Mesothelial cell of epicardium (in vitro differentiated cells): ENCODE data around the gene NTSR1. TPM values are rescaled to one million over a fixed set of nuclear protein-coding genes. Genes with fewer than 3 reads are reported as not detected.

ENCODE experiments used
- DNase-seq, 2 experiments: peaks; one replicate each; pipeline ENCODE4 v3.0.0; 2021; ENCODE audit warnings: low spot score in 2 of 2; ENCODE audit not compliant: unreplicated experiment in 2 of 2
- H3K27ac Mint-ChIP-seq: 2 replicates; pipeline ENCODE4 v1.8.0; 2021; ENCODE audit warnings: mixed read lengths
- H3K27me3 Mint-ChIP-seq: 2 replicates; pipeline ENCODE4 v1.8.0; 2021; ENCODE audit warnings: low read depth, mixed read lengths
- H3K36me3 Mint-ChIP-seq: 2 replicates; pipeline ENCODE4 v1.8.0; 2021; ENCODE audit warnings: mixed read lengths
- H3K4me1 Mint-ChIP-seq: 2 replicates; pipeline ENCODE4 v1.8.0; 2021; ENCODE audit warnings: mixed read lengths
- H3K4me3 Mint-ChIP-seq: 2 replicates; pipeline ENCODE4 v1.8.0; 2021; ENCODE audit warnings: mild to moderate bottlenecking, moderate library complexity, mixed read lengths
- H3K9me3 Mint-ChIP-seq: 2 replicates; pipeline ENCODE4 v1.8.0; 2021; ENCODE audit warnings: mixed read lengths
- total RNA-seq: library from RNA; stranded (reverse); gene quantifications from 3 replicates; pipeline ENCODE4 v1.2.1, GENCODE V29; 2021
- TF ChIP-seq, protein P1 (sequence below): fragments of 200-600 bp; sonication (generic); IDR thresholded peaks from one replicate; pipeline ENCODE4 v1.5.0; 2021; ENCODE audit warnings: antibody characterized with exemption; ENCODE audit not compliant: unreplicated experiment

The NTSR1 gene
- total RNA-seq, 1 donor from 2014 or later, result 0.36 TPM

DNA sequence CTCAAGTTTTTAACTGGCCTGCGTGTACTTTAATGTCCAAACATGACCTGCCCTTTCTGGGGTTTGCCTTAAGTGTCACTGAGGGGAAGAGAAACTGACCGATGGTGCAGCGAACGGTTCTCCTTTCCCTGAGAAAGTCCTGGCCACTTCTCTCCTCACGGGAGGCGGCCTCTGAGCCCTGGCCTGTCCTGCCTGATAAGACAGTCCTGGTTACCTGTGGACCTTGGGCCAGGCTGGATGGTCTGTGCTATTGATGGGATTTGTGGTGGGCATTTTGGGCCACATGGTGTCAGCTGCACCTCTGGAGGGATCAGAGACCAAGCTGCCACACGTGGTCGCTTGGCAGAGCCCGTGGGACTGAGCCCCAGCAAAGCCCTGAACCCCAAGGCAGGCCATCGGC lies 11.6 kb upstream of the NTSR1 start:
- DNase-seq, result no peak
- Mint-ChIP-seq H3K27me3 (peaks cover 47% of the 10 kb centered on the region), H3K4me1 (peaks cover 5% of the 10 kb centered on the region), H3K36me3 (no peaks in the 10 kb centered on the region), H3K9me3 (no peaks in the 10 kb centered on the region), H3K4me3 (no peak overlapping the region), H3K27ac (no peak overlapping the region)
- TF ChIP-seq, protein P1, sequence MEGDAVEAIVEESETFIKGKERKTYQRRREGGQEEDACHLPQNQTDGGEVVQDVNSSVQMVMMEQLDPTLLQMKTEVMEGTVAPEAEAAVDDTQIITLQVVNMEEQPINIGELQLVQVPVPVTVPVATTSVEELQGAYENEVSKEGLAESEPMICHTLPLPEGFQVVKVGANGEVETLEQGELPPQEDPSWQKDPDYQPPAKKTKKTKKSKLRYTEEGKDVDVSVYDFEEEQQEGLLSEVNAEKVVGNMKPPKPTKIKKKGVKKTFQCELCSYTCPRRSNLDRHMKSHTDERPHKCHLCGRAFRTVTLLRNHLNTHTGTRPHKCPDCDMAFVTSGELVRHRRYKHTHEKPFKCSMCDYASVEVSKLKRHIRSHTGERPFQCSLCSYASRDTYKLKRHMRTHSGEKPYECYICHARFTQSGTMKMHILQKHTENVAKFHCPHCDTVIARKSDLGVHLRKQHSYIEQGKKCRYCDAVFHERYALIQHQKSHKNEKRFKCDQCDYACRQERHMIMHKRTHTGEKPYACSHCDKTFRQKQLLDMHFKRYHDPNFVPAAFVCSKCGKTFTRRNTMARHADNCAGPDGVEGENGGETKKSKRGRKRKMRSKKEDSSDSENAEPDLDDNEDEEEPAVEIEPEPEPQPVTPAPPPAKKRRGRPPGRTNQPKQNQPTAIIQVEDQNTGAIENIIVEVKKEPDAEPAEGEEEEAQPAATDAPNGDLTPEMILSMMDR, result no peak

- no peak for DNase-seq
- H3K9me3 Mint-ChIP-seq, result no peaks in the 10 kb centered on the region
- no peak overlapping the region for H3K27ac Mint-ChIP-seq
- no peaks in the 10 kb centered on the region for H3K36me3 Mint-ChIP-seq
- no peak overlapping the region for H3K4me3 Mint-ChIP-seq
- H3K27me3 Mint-ChIP-seq, result peaks cover 47% of the 10 kb centered on the region
- TF ChIP-seq, protein P1, result no peak
- peaks cover 5% of the 10 kb centered on the region for H3K4me1 Mint-ChIP-seq
Observed at GRCh38 chr20:62697468-62697912, 11.1 kb upstream of the NTSR1 start.

DNA sequence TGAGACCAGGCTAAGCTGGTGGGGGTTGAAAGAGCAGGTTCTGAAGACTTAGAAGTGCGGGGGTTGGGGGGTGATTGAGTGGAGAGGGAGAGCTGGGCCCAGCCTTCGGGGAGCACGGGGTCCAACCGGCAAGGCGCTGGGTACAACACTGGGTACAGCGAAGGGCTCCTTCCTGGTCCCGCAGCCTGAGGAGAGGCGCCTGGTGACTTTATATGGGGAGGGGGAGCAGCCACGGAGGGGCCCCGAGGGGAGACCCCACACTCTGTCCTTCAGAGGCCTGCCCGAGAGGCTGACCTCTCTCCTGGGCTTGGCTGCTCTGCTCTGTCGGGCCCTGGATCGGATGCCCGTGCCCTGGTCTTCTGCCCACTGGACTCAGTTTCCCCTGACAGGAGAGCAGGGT lies 10.4 kb upstream of the NTSR1 start:
- peaks cover 7% of the 10 kb centered on the region for H3K4me1 Mint-ChIP-seq
- H3K27ac Mint-ChIP-seq, result no peak overlapping the region
- H3K27me3 Mint-ChIP-seq, result peaks cover 42% of the 10 kb centered on the region
- H3K9me3 Mint-ChIP-seq, result no peaks in the 10 kb centered on the region
- H3K36me3 Mint-ChIP-seq, result no peaks in the 10 kb centered on the region
- no peak overlapping the region for H3K4me3 Mint-ChIP-seq
- DNase-seq, result no peak
- TF ChIP-seq, protein P1, result no peak

- Mint-ChIP-seq H3K4me3 (no peak overlapping the region), H3K36me3 (no peaks in the 10 kb centered on the region), H3K27me3 (peaks cover 33% of the 10 kb centered on the region), H3K4me1 (peaks cover 15% of the 10 kb centered on the region), H3K9me3 (no peaks in the 10 kb centered on the region), H3K27ac (no peak overlapping the region)
- TF ChIP-seq, protein P1, result no peak
- DNase-seq, result no peak
Observed at GRCh38 chr20:62699296-62699695, 9.3 kb upstream of the NTSR1 start.

GRCh38 chr20:62699741-62700140 lies 8.9 kb upstream of the NTSR1 start:
- DNase-seq, result no peak
- Mint-ChIP-seq H3K27me3 (peaks cover 33% of the 10 kb centered on the region), H3K4me3 (no peak overlapping the region), H3K27ac (no peak overlapping the region), H3K9me3 (no peaks in the 10 kb centered on the region), H3K36me3 (no peaks in the 10 kb centered on the region), H3K4me1 (peaks cover 19% of the 10 kb centered on the region)
- TF ChIP-seq, protein P1, result no peak
